ENCODE data around the gene PDK4.
"Not testable (repeated sequence)": the region's sequence is repeated elsewhere in the genome, so short reads cannot be mapped to it uniquely, and the experiment has no call there.

The PDK4 gene

GRCh38 chr7:95604397-95604796, 8.1 kb upstream of the PDK4 start:
- H3K4me1 ChIP-seq (ENCODE audit: control insufficient read depth in 1 of 2, insufficient read depth in 2 of 2, low read length in 2 of 2): peaks cover 17 to 26% of the 10 kb centered on the region in 2 donors
- not testable (repeated sequence) for H3K9me3 ChIP-seq (ENCODE audit: control insufficient read depth in 1 of 2, low read length in 2 of 2); H3K36me3 ChIP-seq (ENCODE audit: control insufficient read depth in 1 of 2, insufficient read depth in 2 of 2, low read length in 2 of 2); H3K4me3 ChIP-seq (ENCODE audit: low read depth in 1 of 2, low read length in 2 of 2); H3K27ac ChIP-seq (ENCODE audit: low read length); H3K27me3 ChIP-seq (ENCODE audit: low read depth, low read length)

- no peaks in the 10 kb centered on the region for H3K36me3 ChIP-seq (ENCODE audit: control insufficient read depth in 1 of 2, insufficient read depth in 2 of 2, low read length in 2 of 2)
- H3K9me3 ChIP-seq (ENCODE audit: control insufficient read depth in 1 of 2, low read length in 2 of 2): no peaks in the 10 kb centered on the region
- no peak overlapping the region for H3K4me3 ChIP-seq (ENCODE audit: low read depth in 1 of 2, low read length in 2 of 2)
- H3K4me1 ChIP-seq (ENCODE audit: control insufficient read depth in 1 of 2, insufficient read depth in 2 of 2, low read length in 2 of 2): peaks cover 6 to 26% of the 10 kb centered on the region in 2 donors
- H3K27ac ChIP-seq (ENCODE audit: low read length): no peak overlapping the region
- H3K27me3 ChIP-seq (ENCODE audit: low read depth, low read length): no peaks in the 10 kb centered on the region
Observed at GRCh38 chr7:95602421-95602820, 6.1 kb upstream of the PDK4 start.

- peaks cover 0 to 19% of the 10 kb centered on the region in 2 donors for H3K4me1 ChIP-seq (ENCODE audit: control insufficient read depth in 1 of 2, insufficient read depth in 2 of 2, low read length in 2 of 2)
- no peak overlapping the region for H3K4me3 ChIP-seq (ENCODE audit: low read depth in 1 of 2, low read length in 2 of 2)
- H3K27ac ChIP-seq (ENCODE audit: low read length): no peak overlapping the region
- H3K36me3 ChIP-seq (ENCODE audit: control insufficient read depth in 1 of 2, insufficient read depth in 2 of 2, low read length in 2 of 2): no peaks in the 10 kb centered on the region
- no peaks in the 10 kb centered on the region for H3K27me3 ChIP-seq (ENCODE audit: low read depth, low read length)
- H3K9me3 ChIP-seq (ENCODE audit: control insufficient read depth in 1 of 2, low read length in 2 of 2): no peaks in the 10 kb centered on the region
Observed at GRCh38 chr7:95601316-95601715, 5.0 kb upstream of the PDK4 start.

GRCh38 chr7:95599069-95599468, 2.8 kb upstream of the PDK4 start:
- Histone ChIP-seq H3K36me3 (ENCODE audit: control insufficient read depth in 1 of 2, insufficient read depth in 2 of 2, low read length in 2 of 2) (peaks cover 0 to 5% of the 10 kb centered on the region in 2 donors), H3K27me3 (ENCODE audit: low read depth, low read length) (no peaks in the 10 kb centered on the region), H3K27ac (ENCODE audit: low read length) (no peak overlapping the region), H3K4me1 (ENCODE audit: control insufficient read depth in 1 of 2, insufficient read depth in 2 of 2, low read length in 2 of 2) (peaks cover 0 to 19% of the 10 kb centered on the region in 2 donors), H3K9me3 (ENCODE audit: control insufficient read depth in 1 of 2, low read length in 2 of 2) (no peaks in the 10 kb centered on the region), H3K4me3 (ENCODE audit: low read depth in 1 of 2, low read length in 2 of 2) (no peak overlapping the region)

GRCh38 chr7:95598511-95598910, 2.2 kb upstream of the PDK4 start:
- Histone ChIP-seq H3K36me3 (ENCODE audit: control insufficient read depth in 1 of 2, insufficient read depth in 2 of 2, low read length in 2 of 2) (peaks cover 2 to 8% of the 10 kb centered on the region in 2 donors), H3K4me1 (ENCODE audit: control insufficient read depth in 1 of 2, insufficient read depth in 2 of 2, low read length in 2 of 2) (peaks cover 0 to 19% of the 10 kb centered on the region in 2 donors), H3K4me3 (ENCODE audit: low read depth in 1 of 2, low read length in 2 of 2) (no peak overlapping the region), H3K27me3 (ENCODE audit: low read depth, low read length) (no peaks in the 10 kb centered on the region), H3K27ac (ENCODE audit: low read length) (no peak overlapping the region), H3K9me3 (ENCODE audit: control insufficient read depth in 1 of 2, low read length in 2 of 2) (no peaks in the 10 kb centered on the region)

- no peaks in the 10 kb centered on the region for H3K9me3 ChIP-seq (ENCODE audit: control insufficient read depth in 1 of 2, low read length in 2 of 2)
- H3K4me1 ChIP-seq (ENCODE audit: control insufficient read depth in 1 of 2, insufficient read depth in 2 of 2, low read length in 2 of 2): peaks cover 5 to 31% of the 10 kb centered on the region in 2 donors
- H3K27ac ChIP-seq (ENCODE audit: low read length): peak overlapping the region; percentile 94
- peak overlapping the region; percentile 95 to 99 for H3K4me3 ChIP-seq (ENCODE audit: low read depth in 1 of 2, low read length in 2 of 2)
- peaks cover 15 to 31% of the 10 kb centered on the region in 2 donors for H3K36me3 ChIP-seq (ENCODE audit: control insufficient read depth in 1 of 2, insufficient read depth in 2 of 2, low read length in 2 of 2)
- no peaks in the 10 kb centered on the region for H3K27me3 ChIP-seq (ENCODE audit: low read depth, low read length)
Observed at GRCh38 chr7:95595746-95596197, 544 bp downstream of the PDK4 start.

GRCh38 chr7:95594185-95594584, 2.1 kb downstream of the PDK4 start:
- Histone ChIP-seq H3K27ac (ENCODE audit: low read length) (peak overlapping the region; percentile 94), H3K27me3 (ENCODE audit: low read depth, low read length) (no peaks in the 10 kb centered on the region), H3K36me3 (ENCODE audit: control insufficient read depth in 1 of 2, insufficient read depth in 2 of 2, low read length in 2 of 2) (peaks cover 27 to 41% of the 10 kb centered on the region in 2 donors), H3K4me3 (ENCODE audit: low read depth in 1 of 2, low read length in 2 of 2) (peak overlapping the region; percentile 95 to 99), H3K9me3 (ENCODE audit: control insufficient read depth in 1 of 2, low read length in 2 of 2) (no peaks in the 10 kb centered on the region), H3K4me1 (ENCODE audit: control insufficient read depth in 1 of 2, insufficient read depth in 2 of 2, low read length in 2 of 2) (peaks cover 10 to 40% of the 10 kb centered on the region in 2 donors)

- peak overlapping the region; percentile 94 for H3K27ac ChIP-seq (ENCODE audit: low read length)
- peaks cover 35 to 50% of the 10 kb centered on the region in 2 donors for H3K36me3 ChIP-seq (ENCODE audit: control insufficient read depth in 1 of 2, insufficient read depth in 2 of 2, low read length in 2 of 2)
- no peaks in the 10 kb centered on the region for H3K27me3 ChIP-seq (ENCODE audit: low read depth, low read length)
- H3K4me1 ChIP-seq (ENCODE audit: control insufficient read depth in 1 of 2, insufficient read depth in 2 of 2, low read length in 2 of 2): peaks cover 11 to 45% of the 10 kb centered on the region in 2 donors
- peak overlapping the region; percentile 95 to 99 for H3K4me3 ChIP-seq (ENCODE audit: low read depth in 1 of 2, low read length in 2 of 2)
- H3K9me3 ChIP-seq (ENCODE audit: control insufficient read depth in 1 of 2, low read length in 2 of 2): no peaks in the 10 kb centered on the region
Observed at GRCh38 chr7:95593343-95593742, 3.0 kb downstream of the PDK4 start.

- H3K4me3 ChIP-seq (ENCODE audit: low read depth in 1 of 2, low read length in 2 of 2): peak overlapping the region; percentile 95 to 99
- H3K4me1 ChIP-seq (ENCODE audit: control insufficient read depth in 1 of 2, insufficient read depth in 2 of 2, low read length in 2 of 2): peaks cover 11 to 45% of the 10 kb centered on the region in 2 donors
- peaks cover 43 to 58% of the 10 kb centered on the region in 2 donors for H3K36me3 ChIP-seq (ENCODE audit: control insufficient read depth in 1 of 2, insufficient read depth in 2 of 2, low read length in 2 of 2)
- H3K27ac ChIP-seq (ENCODE audit: low read length): peak overlapping the region; percentile 94
- no peaks in the 10 kb centered on the region for H3K27me3 ChIP-seq (ENCODE audit: low read depth, low read length)
- H3K9me3 ChIP-seq (ENCODE audit: control insufficient read depth in 1 of 2, low read length in 2 of 2): no peaks in the 10 kb centered on the region
Observed at GRCh38 chr7:95592570-95592969, 3.7 kb downstream of the PDK4 start.

GRCh38 chr7:95590387-95591248, 5.7 kb downstream of the PDK4 start:
- Histone ChIP-seq H3K4me3 (ENCODE audit: low read depth in 1 of 2, low read length in 2 of 2) (peak overlapping the region; percentile 95 to 99), H3K4me1 (ENCODE audit: control insufficient read depth in 1 of 2, insufficient read depth in 2 of 2, low read length in 2 of 2) (peaks cover 11 to 60% of the 10 kb centered on the region in 2 donors), H3K9me3 (ENCODE audit: control insufficient read depth in 1 of 2, low read length in 2 of 2) (no peaks in the 10 kb centered on the region), H3K27me3 (ENCODE audit: low read depth, low read length) (no peaks in the 10 kb centered on the region), H3K36me3 (ENCODE audit: control insufficient read depth in 1 of 2, insufficient read depth in 2 of 2, low read length in 2 of 2) (peaks cover 60 to 74% of the 10 kb centered on the region in 2 donors), H3K27ac (ENCODE audit: low read length) (no peak overlapping the region)

GRCh38 chr7:95589766-95590165, 6.5 kb downstream of the PDK4 start:
- no peaks in the 10 kb centered on the region for H3K27me3 ChIP-seq (ENCODE audit: low read depth, low read length)
- H3K36me3 ChIP-seq (ENCODE audit: control insufficient read depth in 1 of 2, insufficient read depth in 2 of 2, low read length in 2 of 2): peaks cover 67 to 83% of the 10 kb centered on the region in 2 donors
- peak overlapping the region; percentile 32 for H3K27ac ChIP-seq (ENCODE audit: low read length)
- H3K9me3 ChIP-seq (ENCODE audit: control insufficient read depth in 1 of 2, low read length in 2 of 2): no peaks in the 10 kb centered on the region
- H3K4me3 ChIP-seq (ENCODE audit: low read depth in 1 of 2, low read length in 2 of 2): no peak overlapping the region
- peaks cover 11 to 60% of the 10 kb centered on the region in 2 donors for H3K4me1 ChIP-seq (ENCODE audit: control insufficient read depth in 1 of 2, insufficient read depth in 2 of 2, low read length in 2 of 2)
